ENCODE measurements around the gene FAM193A.
"Not testable (repeated sequence)": the region's sequence is repeated elsewhere in the genome, so short reads cannot be mapped to it uniquely, and the experiment has no call there.

Gene FAM193A

GRCh38 chr4:2621419-2621818 lies 85.0 kb downstream of the FAM193A start:
- no peak overlapping the region for H3K27ac ChIP-seq
- TF ChIP-seq ZFX (IDR thresholded peaks at IDR 0.05; ENCODE audit: borderline replicate concordance) (no peak), CTCF (IDR thresholded peaks at IDR 0.05) (no peak)

GRCh38 chr4:2623442-2623841 lies 87.0 kb downstream of the FAM193A start:
- no peak for TF ChIP-seq CTCF (IDR thresholded peaks at IDR 0.05)
- TF ChIP-seq ZFX (IDR thresholded peaks at IDR 0.05; ENCODE audit: borderline replicate concordance): no peak
- H3K27ac ChIP-seq: no peak overlapping the region

GRCh38 chr4:2624782-2625530 lies 88.5 kb downstream of the FAM193A start:
- no peak overlapping the region for H3K27ac ChIP-seq
- no peak for TF ChIP-seq CTCF (IDR thresholded peaks at IDR 0.05)
- TF ChIP-seq ZFX (IDR thresholded peaks at IDR 0.05; ENCODE audit: borderline replicate concordance): no peak

- TF ChIP-seq ZFX (IDR thresholded peaks at IDR 0.05; ENCODE audit: borderline replicate concordance) (no peak), CTCF (IDR thresholded peaks at IDR 0.05) (no peak)
Measured at GRCh38 chr4:2626231-2626630, 89.8 kb downstream of the FAM193A start.

GRCh38 chr4:2630556-2631273 lies 94.3 kb downstream of the FAM193A start:
- TF ChIP-seq CTCF (IDR thresholded peaks at IDR 0.05): no peak; the same call in 1 of the 2 replicates
- no peak for TF ChIP-seq ZFX (IDR thresholded peaks at IDR 0.05; ENCODE audit: borderline replicate concordance)
- H3K27ac ChIP-seq: no peak overlapping the region

More at GRCh38 chr4:2626231-2626630, 89.8 kb downstream of the FAM193A start:
- no peak overlapping the region for H3K27ac ChIP-seq

GRCh38 chr4:2634014-2634413 lies 97.6 kb downstream of the FAM193A start:
- H3K27ac ChIP-seq: no peak overlapping the region
- no peak for TF ChIP-seq CTCF (IDR thresholded peaks at IDR 0.05)
- no peak for TF ChIP-seq ZFX (IDR thresholded peaks at IDR 0.05; ENCODE audit: borderline replicate concordance)

- no peak for TF ChIP-seq CTCF (IDR thresholded peaks at IDR 0.05)
- TF ChIP-seq ZFX (IDR thresholded peaks at IDR 0.05; ENCODE audit: borderline replicate concordance): no peak
- no peak overlapping the region for H3K27ac ChIP-seq
Measured at GRCh38 chr4:2636331-2636730, 99.9 kb downstream of the FAM193A start.

GRCh38 chr4:2636994-2637393 lies 100.5 kb downstream of the FAM193A start:
- not testable (repeated sequence) for H3K27ac ChIP-seq
